Thymus (tissue), 11 donors: ENCODE measurements around the gene GON4L. TPM values are rescaled to one million over a fixed set of nuclear protein-coding genes. Genes with fewer than 3 reads are reported as not detected.
"Not testable (repeated sequence)": the region's sequence is repeated elsewhere in the genome, so short reads cannot be mapped to it uniquely, and the experiment has no call there.

Experiments used
- DNase-seq, 9 donors: peaks; one replicate each; pipeline ENCODE4 v3.0.0-alpha.2; 2013; ENCODE audit warnings: low spot score in 9 of 9, low read depth in 6 of 9, missing footprints in 1 of 9
- H3K27ac ChIP-seq, 2 donors: one replicate each; pipeline ENCODE4 v1.5.1; 2013; ENCODE audit warnings: control low read depth in 1 of 2, low read depth in 1 of 2, low read length in 1 of 2, mild to moderate bottlenecking in 1 of 2, moderate library complexity in 1 of 2
- H3K27me3 ChIP-seq, 2 donors: one replicate each; pipeline ENCODE4 v1.5.1; 2013; ENCODE audit warnings: low read length in 1 of 2; ENCODE audit not compliant: control insufficient read depth in 2 of 2, insufficient read depth in 1 of 2
- H3K36me3 ChIP-seq, 2 donors: one replicate each; pipeline ENCODE4 v1.5.1; 2013; ENCODE audit warnings: low read length in 1 of 2, mild to moderate bottlenecking in 1 of 2, moderate library complexity in 1 of 2; ENCODE audit not compliant: control insufficient read depth in 2 of 2, insufficient read depth in 2 of 2
- H3K4me1 ChIP-seq, 2 donors: one replicate each; pipeline ENCODE4 v1.5.1; 2013; ENCODE audit warnings: low read length in 2 of 2; ENCODE audit not compliant: control insufficient read depth in 2 of 2, insufficient read depth in 2 of 2
- H3K4me3 ChIP-seq, 2 donors: one replicate each; pipeline ENCODE4 v1.5.1; 2013; ENCODE audit warnings: low read length in 2 of 2, control low read depth in 1 of 2, mild to moderate bottlenecking in 1 of 2
- H3K9me3 ChIP-seq, 2 donors: one replicate each; pipeline ENCODE4 v1.5.1; 2013; ENCODE audit warnings: low read length in 1 of 2, mild to moderate bottlenecking in 1 of 2; ENCODE audit not compliant: control insufficient read depth in 2 of 2, insufficient read depth in 1 of 2
- WGBS: extraction: QIAGEN DNeasy Blood & Tissue Kit; methylation state at CpG from one replicate; pipeline ENCODE4 v1.1.7; 2013; 5-methylcytosine and 5-hydroxymethylcytosine counted together
- polyA plus RNA-seq: library from polyadenylated mRNA; stranded (reverse); fragments of 200-250 nt; gene quantifications from one replicate; pipeline ENCODE4 v1.2.3, GENCODE V29; 2013
- total RNA-seq: library from RNA; stranded (reverse); fragments of 120-200 nt; gene quantifications from one replicate; pipeline ENCODE4 v1.2.4, GENCODE V29; 2013
- donor health status: healthy.

The GON4L gene
- total and polyA plus RNA-seq, 2 donors, result 31.6 to 33.0 TPM

GRCh38 chr1:155812878-155813277 lies 44.1 kb downstream of the GON4L start:
- no peaks in the 10 kb centered on the region for H3K27me3 ChIP-seq
- no peaks in the 10 kb centered on the region for H3K4me1 ChIP-seq
- H3K9me3 ChIP-seq, result no peaks in the 10 kb centered on the region
- no peak overlapping the region for H3K4me3 ChIP-seq
- no peak overlapping the region for H3K27ac ChIP-seq
- H3K36me3 ChIP-seq, result peaks cover 27 to 63% of the 10 kb centered on the region in 2 donors
- no peak for DNase-seq
- 98% methylated on average over 1 of the region's 1 CpG for WGBS

GRCh38 chr1:155809088-155809487 lies 47.9 kb downstream of the GON4L start:
- H3K4me3 ChIP-seq, result no peak overlapping the region
- DNase-seq, result no peak
- 56% methylated on average over 1 of the region's 1 CpG for WGBS

GRCh38 chr1:155801149-155801548 lies 55.9 kb downstream of the GON4L start:
- DNase-seq, result no peak
- H3K27me3 ChIP-seq, result no peaks in the 10 kb centered on the region
- H3K27ac ChIP-seq, result no peak overlapping the region
- peaks cover 35 to 61% of the 10 kb centered on the region in 2 donors for H3K36me3 ChIP-seq
- H3K4me1 ChIP-seq, result no peaks in the 10 kb centered on the region
- no peaks in the 10 kb centered on the region for H3K9me3 ChIP-seq
- no peak overlapping the region for H3K4me3 ChIP-seq

More at GRCh38 chr1:155809088-155809487, 47.9 kb downstream of the GON4L start:
- Histone ChIP-seq H3K4me1 (no peaks in the 10 kb centered on the region), H3K36me3 (peaks cover 45 to 60% of the 10 kb centered on the region in 2 donors), H3K9me3 (no peaks in the 10 kb centered on the region), H3K27ac (no peak overlapping the region), H3K27me3 (no peaks in the 10 kb centered on the region)

GRCh38 chr1:155795618-155796017 lies 61.4 kb downstream of the GON4L start:
- not testable (repeated sequence) for H3K4me1 ChIP-seq

GRCh38 chr1:155794605-155795245 lies 62.3 kb downstream of the GON4L start:
- 98% methylated on average over 4 of the region's 4 CpGs for WGBS
- no peak overlapping the region for H3K4me3 ChIP-seq
- H3K27me3 ChIP-seq, result no peaks in the 10 kb centered on the region
- peaks cover 30 to 61% of the 10 kb centered on the region in 2 donors for H3K36me3 ChIP-seq
- no peak for DNase-seq
- H3K9me3 ChIP-seq, result no peaks in the 10 kb centered on the region
- no peak overlapping the region for H3K27ac ChIP-seq
- no peaks in the 10 kb centered on the region for H3K4me1 ChIP-seq

More at GRCh38 chr1:155795618-155796017, 61.4 kb downstream of the GON4L start:
- not testable (repeated sequence) for H3K27ac ChIP-seq, H3K9me3 ChIP-seq, H3K27me3 ChIP-seq, DNase-seq, H3K4me3 ChIP-seq
- WGBS, result 96% methylated on average over 4 of the region's 4 CpGs
- peaks cover 29 to 63% of the 10 kb centered on the region in 2 donors for H3K36me3 ChIP-seq

- DNase-seq, result no peak
- WGBS, result 94% methylated on average over 1 of the region's 1 CpG
- Histone ChIP-seq H3K4me3 (no peak overlapping the region), H3K27me3 (no peaks in the 10 kb centered on the region), H3K27ac (no peak overlapping the region), H3K9me3 (no peaks in the 10 kb centered on the region), H3K4me1 (no peaks in the 10 kb centered on the region), H3K36me3 (peaks cover 35 to 54% of the 10 kb centered on the region in 2 donors)
These were observed 63.8 kb downstream of the GON4L start for GRCh38 chr1:155793213-155793612.

- WGBS, result 97% methylated on average over 3 of the region's 3 CpGs
- H3K9me3 ChIP-seq, result no peaks in the 10 kb centered on the region
- no peaks in the 10 kb centered on the region for H3K27me3 ChIP-seq
- H3K27ac ChIP-seq, result no peak overlapping the region
- H3K36me3 ChIP-seq, result peaks cover 30 to 54% of the 10 kb centered on the region in 2 donors
- no peak overlapping the region for H3K4me3 ChIP-seq
- no peak for DNase-seq
- H3K4me1 ChIP-seq, result no peaks in the 10 kb centered on the region
These were observed 79.4 kb downstream of the GON4L start for GRCh38 chr1:155777582-155777981.

GRCh38 chr1:155776414-155776813 lies 80.6 kb downstream of the GON4L start:
- no peaks in the 10 kb centered on the region for H3K9me3 ChIP-seq
- no peak for DNase-seq

GRCh38 chr1:155773221-155773620 lies 83.8 kb downstream of the GON4L start:
- DNase-seq, result no peak
- no peaks in the 10 kb centered on the region for H3K4me1 ChIP-seq
- H3K36me3 ChIP-seq, result peaks cover 66 to 81% of the 10 kb centered on the region in 2 donors
- H3K4me3 ChIP-seq, result no peak overlapping the region
- 98% methylated on average over 2 of the region's 2 CpGs for WGBS
- H3K27me3 ChIP-seq, result no peaks in the 10 kb centered on the region
- H3K9me3 ChIP-seq, result no peaks in the 10 kb centered on the region
- H3K27ac ChIP-seq, result no peak overlapping the region

More at GRCh38 chr1:155776414-155776813, 80.6 kb downstream of the GON4L start:
- H3K4me1 ChIP-seq, result no peaks in the 10 kb centered on the region
- no peak overlapping the region for H3K4me3 ChIP-seq
- H3K27me3 ChIP-seq, result no peaks in the 10 kb centered on the region
- WGBS, result 97% methylated on average over 4 of the region's 4 CpGs
- peaks cover 39 to 65% of the 10 kb centered on the region in 2 donors for H3K36me3 ChIP-seq
- no peak overlapping the region for H3K27ac ChIP-seq
